Ectodermal cell (in vitro differentiated cells): ENCODE results near the gene ADAMTS2.

Source experiments
- H3K27ac ChIP-seq: 2 replicates; pipeline ENCODE4 v1.7.0; 2013; ENCODE audit warnings: mild to moderate bottlenecking, low read depth, low read length; ENCODE audit not compliant: insufficient read depth, poor library complexity, severe bottlenecking
- H3K27me3 ChIP-seq: 2 replicates; pipeline ENCODE4 v1.7.0; 2013; ENCODE audit warnings: mild to moderate bottlenecking, low read length; ENCODE audit not compliant: insufficient read depth, control insufficient read depth, poor library complexity, severe bottlenecking
- H3K36me3 ChIP-seq: one replicate; pipeline ENCODE4 v1.7.0; 2013; ENCODE audit warnings: low read length; ENCODE audit not compliant: control insufficient read depth, insufficient read depth
- H3K4me1 ChIP-seq: one replicate; pipeline ENCODE4 v1.7.0; 2013; ENCODE audit warnings: low read length; ENCODE audit not compliant: control insufficient read depth, insufficient read depth
- H3K4me3 ChIP-seq: 2 replicates; pipeline ENCODE4 v1.7.0; 2013; ENCODE audit warnings: low read depth, low read length, control low read depth; ENCODE audit not compliant: insufficient read depth
- H3K9me3 ChIP-seq: 2 replicates; pipeline ENCODE4 v1.7.0; 2013; ENCODE audit warnings: mild to moderate bottlenecking, low read length, moderate library complexity; ENCODE audit not compliant: control insufficient read depth
- WGBS, 2 experiments: methylation state at CpG; one replicate each; pipeline ENCODE4 v1.1.7; 2013; ENCODE audit warnings: missing lambda C conversion rate in 2 of 2; 5-methylcytosine and 5-hydroxymethylcytosine counted together

Gene ADAMTS2

DNA sequence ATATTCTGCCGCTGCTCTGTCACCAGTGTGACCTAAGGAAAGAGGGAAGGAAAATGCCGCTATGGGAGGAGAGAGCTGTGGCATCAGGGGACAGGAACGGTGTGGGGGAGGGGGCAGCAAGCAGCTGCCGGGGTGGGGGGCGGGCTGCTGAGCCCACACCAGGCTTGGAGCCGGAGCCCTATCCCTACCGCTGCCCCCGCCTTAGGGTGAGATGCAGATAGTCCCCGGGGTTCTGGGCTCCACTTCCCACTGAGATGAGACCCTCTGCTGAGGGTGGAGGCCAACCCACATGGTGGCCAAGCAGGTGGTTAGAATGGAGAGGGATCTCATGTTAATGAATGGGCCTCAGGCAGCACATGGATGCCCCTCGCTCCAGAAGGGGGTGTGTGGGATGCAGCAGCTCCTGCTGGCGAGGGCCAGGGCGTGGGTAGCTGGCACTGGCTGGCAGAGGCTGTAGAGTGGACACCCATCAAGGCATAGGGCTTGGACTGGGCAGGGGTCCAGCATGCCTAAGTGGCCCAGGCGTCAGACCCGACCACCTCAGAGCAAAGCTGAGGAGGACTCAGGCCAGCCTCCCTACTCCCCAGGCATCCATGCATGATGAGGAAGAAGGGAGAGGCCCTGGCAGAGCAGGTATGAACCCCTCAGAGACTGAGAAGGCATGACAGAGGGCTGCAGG is 153.6 kb downstream of the ADAMTS2 start:
- Histone ChIP-seq H3K36me3 (no peaks in the 10 kb centered on the region), H3K27ac (no peak overlapping the region), H3K4me1 (peaks cover 11% of the 10 kb centered on the region), H3K27me3 (no peaks in the 10 kb centered on the region), H3K9me3 (no peaks in the 10 kb centered on the region), H3K4me3 (no peak overlapping the region)
- 88% methylated on average over 14 of the region's 14 CpGs for WGBS, 2 experiments

GRCh38 chr5:179190851-179191505 is 154.3 kb downstream of the ADAMTS2 start:
- no peaks in the 10 kb centered on the region for H3K27me3 ChIP-seq
- 74 to 76% methylated on average over 26 of the region's 26 CpGs for WGBS, 2 experiments
- no peaks in the 10 kb centered on the region for H3K9me3 ChIP-seq
- peaks cover 16% of the 10 kb centered on the region for H3K4me1 ChIP-seq
- no peaks in the 10 kb centered on the region for H3K36me3 ChIP-seq
- H3K4me3 ChIP-seq: no peak overlapping the region
- H3K27ac ChIP-seq: no peak overlapping the region

DNA sequence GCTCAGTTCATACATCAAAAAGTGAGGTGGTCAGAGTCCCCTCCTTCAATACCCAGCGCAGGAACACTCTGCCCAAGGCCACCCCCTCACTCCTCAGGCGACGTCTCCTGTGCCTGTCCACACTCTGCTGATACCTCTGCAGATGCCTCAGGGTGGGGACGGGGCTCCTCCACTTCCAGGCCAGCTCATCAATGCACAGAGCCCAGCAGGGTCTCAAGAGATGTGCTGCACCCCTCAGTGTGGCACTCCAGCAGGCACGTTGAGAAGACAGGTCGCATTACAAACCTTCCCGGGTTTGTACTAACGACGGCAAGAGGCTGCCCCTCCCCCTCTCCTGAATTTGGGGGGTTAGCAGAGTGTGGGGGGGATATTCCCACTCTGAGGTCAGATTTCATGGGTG is 156.6 kb downstream of the ADAMTS2 start:
- no peak overlapping the region for H3K4me3 ChIP-seq
- H3K27me3 ChIP-seq: no peaks in the 10 kb centered on the region
- no peak overlapping the region for H3K27ac ChIP-seq
- peaks cover 23% of the 10 kb centered on the region for H3K4me1 ChIP-seq
- H3K9me3 ChIP-seq: no peaks in the 10 kb centered on the region
- WGBS, 2 experiments: 65 to 72% methylated on average over 9 of the region's 9 CpGs
- no peaks in the 10 kb centered on the region for H3K36me3 ChIP-seq

DNA sequence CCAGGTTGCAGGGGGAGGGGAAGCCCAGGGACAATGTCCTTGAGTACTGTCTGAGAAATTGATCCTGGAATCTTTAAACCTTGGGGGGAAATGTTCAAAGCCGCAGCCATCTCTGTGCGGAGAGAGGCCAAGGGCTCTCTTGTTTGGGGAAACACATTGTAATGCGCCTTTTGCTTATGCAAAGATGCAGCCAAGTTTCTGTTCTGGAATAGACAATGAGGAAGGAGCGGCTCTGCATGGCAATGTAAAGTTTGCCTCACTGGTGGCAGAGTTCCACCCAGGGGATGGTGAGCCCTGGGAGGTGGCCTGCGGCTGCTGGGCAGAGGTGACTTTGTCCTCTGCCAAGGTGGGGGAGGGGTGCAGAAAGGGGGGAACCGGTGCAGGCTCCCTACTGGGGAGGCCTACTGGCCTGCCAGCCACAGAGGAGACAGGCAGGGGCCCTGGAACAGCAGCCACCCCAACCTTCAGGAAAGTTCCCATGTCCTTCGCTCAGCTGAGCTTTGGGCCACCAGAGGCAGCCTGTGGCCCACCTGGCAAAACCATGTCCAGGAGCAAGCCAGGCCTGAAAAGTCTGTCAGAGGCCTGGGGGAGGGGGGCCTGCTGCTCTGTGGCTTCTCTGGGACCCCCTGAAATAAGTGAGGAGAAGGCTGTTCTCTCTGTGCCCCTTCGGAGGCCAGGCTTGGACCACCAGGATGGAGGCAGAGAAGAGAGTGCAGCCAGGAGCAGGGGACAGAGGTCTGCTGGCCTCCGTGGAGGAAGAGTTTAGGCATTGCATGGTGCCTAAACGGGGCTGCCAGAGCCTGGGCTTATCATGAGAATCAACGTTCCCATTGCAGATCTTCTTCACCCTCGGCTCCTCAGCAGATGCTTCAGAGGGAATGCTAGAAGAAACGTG is 157.3 kb downstream of the ADAMTS2 start:
- 76 to 79% methylated on average over 13 of the region's 13 CpGs for WGBS, 2 experiments
- Histone ChIP-seq H3K27me3 (no peaks in the 10 kb centered on the region), H3K4me1 (peaks cover 23% of the 10 kb centered on the region), H3K27ac (no peak overlapping the region), H3K36me3 (no peaks in the 10 kb centered on the region), H3K9me3 (no peaks in the 10 kb centered on the region), H3K4me3 (no peak overlapping the region)

- Histone ChIP-seq H3K27ac (no peak overlapping the region), H3K4me3 (no peak overlapping the region), H3K27me3 (no peaks in the 10 kb centered on the region), H3K36me3 (no peaks in the 10 kb centered on the region), H3K9me3 (no peaks in the 10 kb centered on the region), H3K4me1 (peaks cover 23% of the 10 kb centered on the region)
- 76 to 81% methylated on average over 9 of the region's 9 CpGs for whole genome bisulfite sequencing, 2 experiments
Measured at GRCh38 chr5:179187229-179187678, 158.0 kb downstream of the ADAMTS2 start.

GRCh38 chr5:179186801-179187200 is 158.5 kb downstream of the ADAMTS2 start:
- Histone ChIP-seq H3K4me3 (no peak overlapping the region), H3K27ac (no peak overlapping the region), H3K4me1 (peaks cover 23% of the 10 kb centered on the region), H3K36me3 (no peaks in the 10 kb centered on the region), H3K27me3 (no peaks in the 10 kb centered on the region), H3K9me3 (no peaks in the 10 kb centered on the region)
- WGBS, 2 experiments: 77 to 81% methylated on average over 12 of the region's 12 CpGs

GRCh38 chr5:179185941-179186411 is 159.3 kb downstream of the ADAMTS2 start:
- no peak overlapping the region for H3K27ac ChIP-seq
- no peaks in the 10 kb centered on the region for H3K27me3 ChIP-seq
- peaks cover 16% of the 10 kb centered on the region for H3K4me1 ChIP-seq
- WGBS, 2 experiments: 88% methylated on average over 8 of the region's 8 CpGs
- H3K9me3 ChIP-seq: no peaks in the 10 kb centered on the region
- no peaks in the 10 kb centered on the region for H3K36me3 ChIP-seq
- no peak overlapping the region for H3K4me3 ChIP-seq

- Histone ChIP-seq H3K27ac (no peak overlapping the region), H3K27me3 (no peaks in the 10 kb centered on the region), H3K4me1 (peaks cover 16% of the 10 kb centered on the region), H3K4me3 (no peak overlapping the region), H3K36me3 (no peaks in the 10 kb centered on the region), H3K9me3 (no peaks in the 10 kb centered on the region)
- WGBS, 2 experiments: 84 to 89% methylated on average over 16 of the region's 16 CpGs
Measured at GRCh38 chr5:179185256-179185940, 159.9 kb downstream of the ADAMTS2 start.

DNA sequence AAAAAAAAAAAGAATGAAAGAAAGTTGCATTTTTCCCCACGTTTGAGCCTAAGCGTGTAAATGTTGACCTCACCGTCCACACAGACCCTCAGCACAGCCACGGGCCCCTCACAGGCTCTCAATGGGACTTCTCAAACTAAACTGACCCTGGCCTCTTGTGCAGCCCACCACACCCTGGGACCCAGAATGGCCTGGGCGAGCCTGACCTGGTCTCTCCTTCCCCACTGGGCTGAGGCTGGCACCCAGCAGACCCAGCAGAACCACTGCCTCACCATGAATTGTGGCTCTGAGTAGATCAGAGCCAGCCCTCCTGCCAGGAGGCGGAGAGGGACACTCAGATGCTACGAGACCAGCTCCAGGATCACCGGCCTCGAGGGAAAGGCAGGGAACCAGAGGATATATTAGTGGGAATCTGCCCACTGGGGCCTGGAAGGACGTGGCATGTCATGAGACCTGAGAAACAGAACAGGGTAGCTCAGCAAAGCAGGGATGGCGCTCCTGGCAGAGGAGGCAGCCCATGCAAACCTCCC is 160.7 kb downstream of the ADAMTS2 start:
- 92 to 93% methylated on average over 11 of the region's 11 CpGs for WGBS, 2 experiments
- peaks cover 16% of the 10 kb centered on the region for H3K4me1 ChIP-seq
- H3K4me3 ChIP-seq: no peak overlapping the region
- H3K27ac ChIP-seq: no peak overlapping the region
- no peaks in the 10 kb centered on the region for H3K9me3 ChIP-seq
- no peaks in the 10 kb centered on the region for H3K36me3 ChIP-seq
- H3K27me3 ChIP-seq: no peaks in the 10 kb centered on the region
